K562 (cell line): Measurements from ENCODE around the gene LATS1. TPM values are rescaled to one million over a fixed set of nuclear protein-coding genes. Genes with fewer than 3 reads are reported as not detected.
A peak's percentile ranks its signal among the peaks of the same experiment; 100 is the strongest.

ENCODE experiments used
- BCL6 ChIP-seq: fragments of 250-450 bp; sonication (Bioruptor Pico); IDR thresholded peaks from 2 replicates; pipeline ENCODE4 v1.4.0; 2020
- E4F1 ChIP-seq: fragments of 250-450 bp; sonication (Bioruptor Pico); IDR thresholded peaks from 2 replicates; pipeline ENCODE4 v1.5.0; 2021; ENCODE audit warnings: mild to moderate bottlenecking, borderline replicate concordance
- FOXA3 ChIP-seq, 2 experiments: fragments of 450-650 bp in 1 of 2; sonication (generic) in 1 of 2; formaldehyde crosslinking; IDR thresholded peaks in 1 of 2; conservative IDR thresholded peaks in 1 of 2; 2 replicates each; pipeline versions ENCODE4 v1.4.0 to v1.8.0; 2020 to 2022; ENCODE audit warnings: mild to moderate bottlenecking in 2 of 2, missing genetic modification reagents in 1 of 2
- HOXB6 ChIP-seq: fragments of 250-450 bp; sonication (Bioruptor Pico); IDR thresholded peaks from 2 replicates; pipeline ENCODE4 v1.5.1; 2022; ENCODE audit warnings: mild to moderate bottlenecking, borderline replicate concordance
- JUND ChIP-seq, 2 experiments: IDR thresholded peaks; 2 replicates in 1 of 2; 3 replicates in 1 of 2; pipeline ENCODE4 v1.6.1; 2011; ENCODE audit warnings: borderline replicate concordance in 2 of 2, low read depth in 2 of 2, low read length in 2 of 2, improper control_type of control experiment in 1 of 2, missing biosample characterization in 1 of 2, missing genetic modification characterization in 1 of 2, missing genetic modification reagents in 1 of 2
- KAT7 ChIP-seq: sonication (generic); formaldehyde crosslinking; IDR thresholded peaks from 2 replicates; pipeline ENCODE4 v1.8.0; 2022; ENCODE audit warnings: missing genetic modification reagents, mild to moderate bottlenecking, borderline replicate concordance
- KDM1A ChIP-seq, 2 experiments: fragments of 450-650 bp; IDR thresholded peaks; 2 replicates each; pipeline ENCODE4 v1.6.1; 2016; ENCODE audit warnings: mild to moderate bottlenecking in 2 of 2
- L3MBTL2 ChIP-seq: fragments of 450-650 bp; IDR thresholded peaks from 2 replicates; pipeline ENCODE4 v1.6.1; 2016; ENCODE audit warnings: mild to moderate bottlenecking, moderate library complexity
- NR0B1 ChIP-seq: fragments of 450-650 bp; IDR thresholded peaks from one replicate; pipeline ENCODE4 v1.6.1; 2018; ENCODE audit warnings: mild to moderate bottlenecking, moderate library complexity; ENCODE audit not compliant: partially characterized antibody
- PRDM10 ChIP-seq: fragments of 450-650 bp; IDR thresholded peaks from 2 replicates; pipeline ENCODE4 v1.6.1; 2018; ENCODE audit not compliant: partially characterized antibody
- RAD51 ChIP-seq: fragments of 450-650 bp; IDR thresholded peaks from 2 replicates; pipeline ENCODE4 v1.7.1; 2016; ENCODE audit warnings: low read depth, mild to moderate bottlenecking, borderline replicate concordance
- RB1 ChIP-seq: fragments of 450-650 bp; IDR thresholded peaks from 2 replicates; pipeline ENCODE4 v1.6.1; 2017; ENCODE audit warnings: low read depth, mild to moderate bottlenecking
- SIX5 ChIP-seq, 2 experiments: IDR thresholded peaks; 2 replicates each; pipeline ENCODE4 v1.6.1; 2011; ENCODE audit warnings: low read length in 2 of 2, borderline replicate concordance in 1 of 2, low read depth in 1 of 2, mild to moderate bottlenecking in 1 of 2, moderate library complexity in 1 of 2; ENCODE audit not compliant: insufficient read depth in 1 of 2
- SMAD2 ChIP-seq: fragments of 150-350 bp; IDR thresholded peaks from 2 replicates; pipeline ENCODE4 v1.6.1; 2014; ENCODE audit warnings: low read depth, mild to moderate bottlenecking, low read length
- TEAD1 ChIP-seq, 2 experiments: fragments of 450-650 bp in 1 of 2; sonication (generic) in 1 of 2; formaldehyde crosslinking; IDR thresholded peaks; 2 replicates each; pipeline versions ENCODE4 v1.4.0 to v1.8.0; 2020 to 2022; ENCODE audit warnings: mild to moderate bottlenecking in 2 of 2, missing genetic modification reagents in 1 of 2
- THRA ChIP-seq: fragments of 450-650 bp; IDR thresholded peaks from 2 replicates; pipeline ENCODE4 v1.6.1; 2017; ENCODE audit warnings: mild to moderate bottlenecking, moderate library complexity
- ZNF133 ChIP-seq: fragments of 250-450 bp; sonication (Bioruptor Pico); IDR thresholded peaks from 2 replicates; pipeline ENCODE4 v1.4.0; 2020; ENCODE audit warnings: mild to moderate bottlenecking
- ZNF143 ChIP-seq: sonication (generic); formaldehyde crosslinking; IDR thresholded peaks from 2 replicates; pipeline ENCODE4 v1.9.0; 2022; ENCODE audit warnings: mild to moderate bottlenecking, missing genetic modification reagents
- polyA plus RNA-seq, 8 experiments: library from polyadenylated mRNA; depleted of rRNA in 4 of 8; stranded (reverse) in 5 of 8; unstranded in 3 of 8; fragments of >200 nt; fragmentation: Nextera tagmentation in 2 of 8; fragmentation: Illumina TruSeq in 1 of 8; extraction: Ambion mirVana in 2 of 8; extraction: Trizol in 1 of 8; gene quantifications; 2 replicates each; pipeline versions ENCODE4 v1.2.1 to v1.2.3, GENCODE V29; 2011 to 2014; ENCODE audit warnings: inconsistent platforms in 1 of 8, missing spikeins in 1 of 8
- total RNA-seq, 7 experiments: library from RNA; depleted of rRNA in 6 of 7; stranded (reverse); fragments of >200 nt in 6 of 7; fragmentation: Illumina TruSeq in 2 of 7; extraction: Trizol in 2 of 7; gene quantifications; 2 replicates each; pipeline versions ENCODE4 v1.2.1 to v1.2.3, GENCODE V29; 2011 to 2021; ENCODE audit warnings: low replicate concordance in 1 of 7

Gene LATS1
- total and polyA plus RNA-seq, 9 of the 15 experiments (the other 6 are each of a cell fraction or from before 2014, with no cell fraction given) = 5.0 to 36.3 (median 18.4) TPM

GRCh38 chr6:149750136-149750609 lies 32.3 kb upstream of the LATS1 start (continued):
- peak; percentile 68 for TF ChIP-seq JUND (IDR thresholded peaks at IDR 0.05; ENCODE audit: borderline replicate concordance, low read depth, low read length)
- TF ChIP-seq JUND (tag; IDR thresholded peaks at IDR 0.05; ENCODE audit: borderline replicate concordance, low read depth, low read length) = no peak; the same call in 2 of the 3 replicates
- peak; percentile 53 to 69; a peak in 3 of 4 replicates for TF ChIP-seq KDM1A (IDR thresholded peaks at IDR 0.05)
- TF ChIP-seq ZNF133 (CRISPR knock-in tag) = no peak; the same call in 1 of the 2 replicates
- TF ChIP-seq HOXB6 (CRISPR knock-in tag) = no peak
- 0 out of 4 replicates have a peak, but pooled peaks of 1 of the 2 experiments have one; percentile 46 for TF ChIP-seq FOXA3 (CRISPR knock-in tag; conservative IDR thresholded peaks at IDR 0.05 in 1 of 2, IDR thresholded peaks at IDR 0.05 in 1 of 2)
- no peak for TF ChIP-seq E4F1
- no peak for TF ChIP-seq ZNF143 (CRISPR knock-in tag)
- peak; percentile 96 for TF ChIP-seq PRDM10
- TF ChIP-seq TEAD1 (CRISPR knock-in tag; IDR thresholded peaks at IDR 0.05) = peak in 1 of 2 experiments; percentile 36; a peak in 2 of 4 replicates
- no peak for TF ChIP-seq BCL6 (CRISPR knock-in tag)
- no peak; the same call in 1 of the 2 replicates for TF ChIP-seq RB1
- TF ChIP-seq L3MBTL2 = peak; percentile 50; the same call in 1 of the 2 replicates
- no peak for TF ChIP-seq THRA
- TF ChIP-seq KAT7 = peak; percentile 64; the same call in 1 of the 2 replicates
- TF ChIP-seq RAD51 = no peak
- TF ChIP-seq SIX5 (IDR thresholded peaks at IDR 0.05; ENCODE audit: borderline replicate concordance in 1 of 2, insufficient read depth in 1 of 2, low read depth in 1 of 2, low read length in 2 of 2) = no peak
- TF ChIP-seq SMAD2 = no peak
- no peak for TF ChIP-seq NR0B1
